Stimulated activated CD4-positive, alpha-beta T cell treated with anti-CD3 and anti-CD28 coated beads, Interleukin-1b, Interleukin-23, amount 100 ng/mL, for 48 hours (primary cell): ENCODE results near the gene STRN3.
"Not testable (repeated sequence)": the region's sequence is repeated elsewhere in the genome, so short reads cannot be mapped to it uniquely, and the experiment has no call there.

Experiments used
- DNase-seq: peaks from one replicate; pipeline ENCODE4 v3.0.0-alpha.2; 2020

The STRN3 gene

DNA sequence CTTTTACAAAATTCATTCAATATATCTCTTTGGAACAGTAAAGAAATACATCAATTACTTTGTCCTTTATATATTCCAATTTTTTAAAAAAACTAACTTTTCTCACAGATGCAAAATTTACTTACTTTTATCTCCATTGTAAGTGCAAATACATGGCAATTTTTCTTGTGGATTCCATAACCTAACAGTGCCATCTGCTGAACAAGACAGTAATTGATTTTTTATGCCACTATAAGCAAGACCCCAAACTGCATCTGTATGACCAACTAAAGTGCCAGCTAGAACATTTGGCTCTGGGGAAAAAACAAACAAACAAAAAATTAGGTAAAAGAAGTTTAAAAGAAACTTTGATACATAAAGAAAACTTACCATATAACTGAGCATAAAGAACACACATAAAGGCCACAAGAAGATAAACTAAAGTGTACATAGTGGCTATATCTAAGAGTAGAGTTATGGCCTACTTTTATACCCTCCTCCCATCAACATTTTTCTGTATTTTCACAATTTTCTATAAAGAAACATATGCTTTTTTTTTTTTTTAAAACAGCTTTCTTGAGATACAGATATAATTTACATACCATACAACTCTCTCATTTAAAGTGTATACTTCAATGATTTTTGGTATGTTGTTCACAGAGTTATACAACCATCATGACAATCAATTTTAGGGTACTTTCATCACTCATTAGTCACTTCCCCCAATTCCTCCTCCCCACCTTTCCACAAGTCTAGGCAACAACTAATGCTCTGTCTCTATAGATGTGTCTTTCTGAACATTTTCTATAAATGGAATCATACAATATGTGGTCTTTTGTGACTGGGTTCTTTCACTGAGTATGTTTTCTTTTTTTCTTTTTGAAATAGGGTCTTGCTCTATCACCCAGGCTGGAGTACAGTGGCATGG lies 119.2 kb downstream of the STRN3 start:
- no peak for DNase-seq

DNA sequence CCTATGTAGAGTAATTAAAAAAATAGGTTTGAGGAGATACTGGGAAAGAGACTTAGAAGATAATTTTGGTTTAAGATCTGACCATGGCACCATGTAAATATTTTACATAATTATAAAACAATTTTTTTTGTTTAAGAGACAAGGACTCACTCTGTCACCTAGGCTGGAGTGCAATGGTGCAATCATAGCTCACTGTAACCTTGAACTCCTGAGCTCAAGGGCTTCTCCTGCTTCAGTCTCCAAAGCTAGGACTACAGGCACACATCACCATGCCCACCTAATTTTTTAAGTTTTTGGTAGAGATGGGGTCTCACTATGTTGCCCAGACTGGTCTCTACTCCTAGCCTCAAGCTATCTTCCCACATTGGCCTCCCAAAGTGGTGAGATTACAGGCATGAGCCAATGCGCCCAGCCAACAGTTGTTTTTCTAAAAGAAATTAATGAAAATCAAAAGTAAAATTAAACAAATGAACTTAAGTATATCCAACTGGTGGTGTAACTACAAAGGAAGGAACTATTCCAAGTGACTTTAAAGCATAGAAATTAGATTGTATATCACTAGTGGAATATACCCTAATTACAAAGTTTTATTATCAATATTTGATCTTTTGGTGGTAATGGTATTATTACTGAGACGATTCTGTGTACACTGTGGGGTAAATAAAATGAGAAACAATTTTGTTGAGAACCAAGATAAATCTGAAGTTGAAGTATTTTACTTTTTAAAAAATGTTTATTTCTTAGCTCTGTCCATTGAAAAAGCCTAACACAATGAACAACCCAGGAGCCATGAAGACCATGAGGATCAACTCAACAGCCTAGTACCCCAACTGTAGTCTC lies 122.7 kb downstream of the STRN3 start:
- no peak for DNase-seq

DNA sequence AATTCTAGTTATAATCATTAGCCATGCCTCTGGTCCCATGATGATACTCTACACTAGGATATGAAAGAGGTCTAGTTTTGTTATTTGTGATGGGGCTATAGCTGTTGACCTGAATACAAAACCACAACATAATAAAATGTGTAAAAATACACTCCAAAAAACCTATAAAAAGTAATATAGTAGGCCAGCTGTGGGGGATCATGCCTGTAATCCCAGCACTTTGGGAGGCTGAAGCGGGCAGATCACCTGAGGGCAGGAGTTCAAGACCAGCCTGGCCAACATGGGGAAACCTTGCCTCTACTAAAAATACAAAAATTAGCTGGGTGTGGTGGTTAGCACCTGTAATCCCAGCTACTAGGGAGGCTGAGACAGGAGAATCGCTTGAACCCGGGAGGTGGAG lies 129.1 kb downstream of the STRN3 start:
- DNase-seq = not testable (repeated sequence)

- DNase-seq = no peak
Observed at GRCh38 chr14:30896435-30896834, 129.7 kb downstream of the STRN3 start.

- no peak for DNase-seq
Observed at GRCh38 chr14:30894923-30895515, 131.2 kb downstream of the STRN3 start.

- DNase-seq = no peak
Observed at GRCh38 chr14:30893819-30894218, 132.4 kb downstream of the STRN3 start.

GRCh38 chr14:30889244-30889594 lies 137.0 kb downstream of the STRN3 start:
- DNase-seq = no peak

DNA sequence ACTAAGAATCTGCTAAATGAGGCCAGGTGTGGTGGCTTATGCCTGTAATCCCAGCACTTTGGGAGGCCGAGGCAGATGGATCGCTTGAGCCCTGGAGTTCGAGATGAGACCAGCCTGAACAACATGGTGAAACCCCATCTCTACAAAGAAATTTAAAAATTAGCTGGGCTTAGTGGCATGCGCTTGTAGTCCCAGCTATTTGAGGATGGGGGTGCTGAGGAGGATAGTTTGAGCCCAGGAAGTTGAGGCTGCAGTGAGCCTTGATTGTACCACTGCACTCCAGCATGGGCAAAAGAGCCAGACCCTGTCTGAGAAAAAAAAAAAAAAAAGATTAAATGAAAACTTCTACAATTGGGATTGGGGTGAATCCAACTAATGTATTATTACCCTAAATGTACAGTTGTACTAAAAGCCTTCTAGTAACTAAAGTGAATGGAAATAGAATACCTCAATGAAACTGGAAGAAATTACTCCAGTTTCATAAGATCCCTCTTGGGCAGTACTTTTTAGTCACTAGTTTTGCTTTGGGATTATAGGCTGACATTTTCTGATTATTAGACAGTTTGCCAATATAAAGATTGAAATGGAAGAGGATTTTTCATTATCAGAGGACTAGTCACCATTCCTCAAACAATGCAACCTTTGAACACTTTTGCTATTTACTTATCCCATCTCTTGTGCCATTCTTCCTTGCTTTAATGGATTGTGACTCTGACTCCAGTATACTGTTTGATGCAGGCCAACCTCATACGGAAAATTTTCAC lies 137.5 kb downstream of the STRN3 start:
- DNase-seq = no peak

DNA sequence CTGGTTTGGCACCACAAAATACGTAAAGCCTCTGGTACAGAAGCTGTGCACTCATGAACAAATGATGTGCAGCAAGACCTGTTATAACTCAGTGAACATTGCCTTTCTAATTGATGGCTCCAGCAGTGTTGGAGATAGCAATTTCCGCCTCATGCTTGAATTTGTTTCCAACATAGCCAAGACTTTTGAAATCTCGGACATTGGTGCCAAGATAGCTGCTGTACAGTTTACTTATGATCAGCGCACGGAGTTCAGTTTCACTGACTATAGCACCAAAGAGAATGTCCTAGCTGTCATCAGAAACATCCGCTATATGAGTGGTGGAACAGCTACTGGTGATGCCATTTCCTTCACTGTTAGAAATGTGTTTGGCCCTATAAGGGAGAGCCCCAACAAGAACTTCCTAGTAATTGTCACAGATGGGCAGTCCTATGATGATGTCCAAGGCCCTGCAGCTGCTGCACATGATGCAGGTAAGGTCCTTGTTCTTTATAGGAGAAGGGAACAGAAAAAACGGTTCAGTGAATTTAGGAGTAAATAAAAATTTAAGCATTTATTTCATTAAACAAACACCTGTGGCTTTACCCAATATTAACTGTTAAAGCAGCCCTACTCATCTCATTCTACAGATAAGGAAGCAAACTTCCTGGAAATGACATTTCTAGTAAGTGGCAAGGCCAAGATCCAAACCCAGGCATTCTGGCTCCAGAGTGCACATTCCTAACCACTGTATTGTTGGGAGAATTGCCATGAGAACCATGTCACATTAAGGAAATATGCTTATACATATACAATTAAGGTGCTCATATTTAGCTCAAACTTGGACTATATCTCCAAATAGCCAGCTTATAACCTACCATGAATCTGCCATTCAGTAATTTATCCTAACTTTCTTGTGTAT lies 140.1 kb downstream of the STRN3 start:
- no peak for DNase-seq

- no peak for DNase-seq
Observed at GRCh38 chr14:30884901-30885300, 141.3 kb downstream of the STRN3 start.

DNA sequence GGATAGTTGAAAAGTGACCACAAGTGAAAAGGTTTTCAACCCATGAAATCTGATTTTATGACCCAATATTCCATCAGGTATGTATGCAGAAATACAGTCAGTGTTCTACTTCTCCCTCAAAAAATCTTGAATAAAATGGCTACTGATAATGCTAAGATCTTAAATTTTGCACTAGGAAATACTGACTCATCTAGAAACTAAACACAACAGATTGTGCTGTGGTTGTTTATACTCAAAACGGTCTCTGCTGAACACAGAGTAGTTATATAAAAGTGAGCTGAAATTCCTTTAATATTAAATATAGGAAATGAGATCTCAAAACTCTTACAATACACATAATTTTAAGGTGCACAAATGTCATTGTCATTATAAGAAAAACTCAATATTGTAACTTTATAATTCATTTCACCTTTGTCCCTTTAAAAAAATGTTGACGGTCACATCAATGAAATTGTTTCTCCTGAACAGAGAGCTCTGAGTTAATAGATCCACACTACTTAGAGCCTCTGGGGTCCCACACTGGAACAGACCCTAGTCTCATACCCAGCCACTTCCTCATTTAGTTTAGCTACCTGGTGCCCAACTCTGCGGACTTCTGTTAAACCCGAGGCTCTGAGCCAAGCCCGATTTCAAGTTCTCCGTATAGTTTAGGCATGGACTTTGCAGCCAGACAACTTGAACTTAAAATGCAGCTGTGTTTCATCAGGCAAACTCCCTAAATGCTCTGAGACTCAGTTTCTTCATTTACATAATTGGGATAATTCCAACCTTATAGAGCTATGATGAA lies 142.5 kb downstream of the STRN3 start:
- no peak for DNase-seq

DNA sequence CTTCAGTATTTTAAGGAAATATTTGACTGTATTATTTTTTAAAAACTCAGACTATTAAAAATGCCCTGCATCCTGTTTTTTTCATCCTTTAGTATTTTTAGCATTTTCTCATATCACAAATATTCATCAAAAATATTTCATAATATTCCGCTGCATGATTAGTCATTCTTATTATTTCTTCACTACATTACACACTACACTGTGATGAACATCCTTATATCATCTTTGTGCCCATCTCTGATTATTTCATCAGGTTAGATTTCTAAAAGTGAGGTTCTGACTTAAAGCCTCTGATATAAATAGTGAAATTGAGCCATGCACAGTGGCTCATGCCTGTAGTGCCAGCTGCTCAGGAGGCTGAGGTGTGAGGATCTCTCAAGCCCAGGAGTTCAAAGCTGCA lies 143.7 kb downstream of the STRN3 start:
- no peak for DNase-seq

- DNase-seq = no peak
Observed at GRCh38 chr14:30876692-30877091, 149.5 kb downstream of the STRN3 start.

GRCh38 chr14:30875788-30876053 lies 150.5 kb downstream of the STRN3 start:
- DNase-seq = no peak

GRCh38 chr14:30874999-30875787 lies 151.0 kb downstream of the STRN3 start:
- DNase-seq = peak; percentile 4

DNA sequence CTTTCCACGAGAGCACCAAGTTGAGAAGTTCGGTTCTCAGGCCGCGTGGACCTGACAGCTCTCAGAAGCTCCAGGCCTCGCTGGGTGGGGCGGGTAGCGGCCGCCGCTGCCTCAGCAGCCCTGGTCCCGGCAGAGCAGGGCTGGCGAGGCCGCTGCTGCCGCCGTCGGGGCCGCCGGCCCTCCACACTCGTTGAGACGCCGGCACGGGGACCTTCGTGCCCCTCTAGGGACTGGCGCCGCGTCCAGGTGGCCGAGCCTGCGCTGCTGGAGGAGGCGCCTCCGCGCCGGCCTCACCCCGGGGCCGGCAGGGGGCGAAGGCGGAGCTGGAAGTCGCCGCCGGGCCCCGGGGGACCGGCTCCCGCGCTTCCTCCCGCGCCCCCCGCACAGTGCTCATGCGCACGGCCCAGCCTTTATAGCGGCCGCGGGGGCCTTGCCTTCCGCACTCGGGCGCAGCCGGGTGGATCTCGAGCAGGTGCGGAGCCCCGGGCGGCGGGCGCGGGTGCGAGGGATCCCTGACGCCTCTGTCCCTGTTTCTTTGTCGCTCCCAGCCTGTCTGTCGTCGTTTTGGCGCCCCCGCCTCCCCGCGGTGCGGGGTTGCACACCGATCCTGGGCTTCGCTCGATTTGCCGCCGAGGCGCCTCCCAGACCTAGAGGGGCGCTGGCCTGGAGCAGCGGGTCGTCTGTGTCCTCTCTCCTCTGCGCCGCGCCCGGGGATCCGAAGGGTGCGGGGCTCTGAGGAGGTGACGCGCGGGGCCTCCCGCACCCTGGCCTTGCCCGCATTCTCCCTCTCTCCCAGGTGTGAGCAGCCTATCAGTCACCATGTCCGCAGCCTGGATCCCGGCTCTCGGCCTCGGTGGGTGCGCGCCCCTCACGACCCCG lies 151.8 kb downstream of the STRN3 start, which contains the start of gene COCH:
Gene COCH (plus strand): TSS at position 440 of the 879 bp plus-strand sequence. CDS start 380 bp downstream, at position 820.
- DNase-seq = peak; percentile 13

DNA sequence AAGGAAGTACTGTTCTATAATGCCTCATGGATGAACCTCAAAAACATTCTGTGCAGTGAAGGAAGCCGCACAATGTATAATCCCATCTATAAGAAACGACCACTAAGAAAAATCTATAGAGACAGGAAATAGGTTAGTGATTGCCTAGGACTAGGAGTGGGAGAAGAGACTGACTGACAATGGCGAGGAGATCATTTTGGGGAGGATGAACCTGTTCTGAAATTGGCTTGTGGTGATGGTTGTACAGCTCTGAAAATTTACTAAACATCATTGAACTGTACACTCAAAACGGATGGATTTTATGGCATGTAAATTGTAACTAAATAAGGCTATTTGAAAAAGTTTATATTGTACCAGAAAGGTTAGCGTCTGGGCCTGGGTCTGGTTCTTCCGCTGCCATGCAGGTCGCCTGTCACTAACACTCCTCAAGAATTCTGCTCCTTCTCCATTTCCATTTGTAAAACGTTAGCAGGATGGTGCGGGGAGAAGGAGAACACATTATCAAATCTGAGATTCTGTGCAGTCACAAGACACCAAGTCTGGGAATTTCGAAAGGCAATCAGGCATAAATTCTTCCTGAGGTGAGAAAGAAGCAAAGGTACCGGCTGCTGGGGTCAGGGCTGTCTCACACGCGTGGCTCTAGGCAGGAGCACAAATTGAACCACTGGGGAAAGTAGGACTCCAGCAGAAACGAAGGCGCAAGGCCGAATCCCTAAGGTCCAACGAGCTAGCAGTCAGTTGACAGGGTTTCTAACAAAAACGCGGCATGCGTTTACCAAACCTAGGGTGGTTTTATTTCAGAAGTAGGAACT lies 152.7 kb downstream of the STRN3 start:
- no peak for DNase-seq

GRCh38 chr14:30872602-30873001 lies 153.6 kb downstream of the STRN3 start:
- DNase-seq = no peak
